Measurements from ENCODE around the gene MOCS1. TPM values are rescaled to one million over a fixed set of nuclear protein-coding genes. Genes with fewer than 3 reads are reported as not detected.

MOCS1 gene
- total and polyA plus RNA-seq, 8 donors, result 6.9 to 13.8 (median 8.4) TPM

- FAIRE-seq (no peak), ATAC-seq (no peak), DNase-seq (no peak)
- no peaks in the 10 kb centered on the region for H3K9me3 ChIP-seq
- no peaks in the 10 kb centered on the region for H3K4me1 ChIP-seq
- no peaks in the 10 kb centered on the region for H3K27me3 ChIP-seq
- H3K36me3 ChIP-seq, result peaks cover 0 to 6% (median 0%) of the 10 kb centered on the region in 3 donors
- no peak for TF ChIP-seq CTCF (IDR thresholded peaks at IDR 0.05)
- no peak overlapping the region for H3K27ac ChIP-seq
- H3K4me3 ChIP-seq, result no peak overlapping the region
- 86 to 94% methylated on average over 5 of the region's 5 CpGs for WGBS, 2 donors
- intact Hi-C loops (cut with DNase I), result no loop called here
These were observed 26.2 kb downstream of the MOCS1 start for GRCh38 chr6:39907871-39908575.

- ATAC-seq (peak; percentile 20 to 62 (median 48)), DNase-seq (peak in 3 of 6 donors; percentile 34 to 77 (median 62)), FAIRE-seq (no peak)
- Histone ChIP-seq H3K27me3 (no peaks in the 10 kb centered on the region), H3K27ac (no peak overlapping the region), H3K36me3 (no peaks in the 10 kb centered on the region), H3K9me3 (no peaks in the 10 kb centered on the region), H3K4me3 (no peak overlapping the region), H3K4me1 (no peaks in the 10 kb centered on the region)
- TF ChIP-seq CTCF (IDR thresholded peaks at IDR 0.05), result no peak
- 58 to 65% methylated on average over 13 of the region's 13 CpGs for WGBS, 2 donors
- intact Hi-C loops (cut with DNase I), result no loop called here
These were observed 27.9 kb downstream of the MOCS1 start for GRCh38 chr6:39906318-39906761.

- Histone ChIP-seq H3K9me3 (no peaks in the 10 kb centered on the region), H3K27me3 (no peaks in the 10 kb centered on the region), H3K4me1 (no peaks in the 10 kb centered on the region), H3K27ac (no peak overlapping the region), H3K36me3 (no peaks in the 10 kb centered on the region), H3K4me3 (no peak overlapping the region)
- DNase-seq, result no peak
- no peak for FAIRE-seq
- TF ChIP-seq CTCF (IDR thresholded peaks at IDR 0.05), result no peak
- ATAC-seq, result peak in 2 of 4 donors; percentile 14 to 19
- intact Hi-C loops (cut with DNase I), result no loop called here
- WGBS, 2 donors, result 76 to 82% methylated on average over 4 of the region's 4 CpGs
These were observed 28.7 kb downstream of the MOCS1 start for GRCh38 chr6:39905640-39905975.

- Histone ChIP-seq H3K27me3 (no peaks in the 10 kb centered on the region), H3K36me3 (no peaks in the 10 kb centered on the region), H3K4me1 (no peaks in the 10 kb centered on the region), H3K9me3 (no peaks in the 10 kb centered on the region), H3K27ac (no peak overlapping the region), H3K4me3 (no peak overlapping the region)
- DNase-seq (no peak), ATAC-seq (no peak), FAIRE-seq (no peak)
- TF ChIP-seq CTCF (IDR thresholded peaks at IDR 0.05), result no peak
- intact Hi-C loops (cut with DNase I), result no loop called here
- 42 to 52% methylated on average over 4 of the region's 4 CpGs for WGBS, 2 donors
These were observed 29.2 kb downstream of the MOCS1 start for GRCh38 chr6:39904946-39905639.

DNA sequence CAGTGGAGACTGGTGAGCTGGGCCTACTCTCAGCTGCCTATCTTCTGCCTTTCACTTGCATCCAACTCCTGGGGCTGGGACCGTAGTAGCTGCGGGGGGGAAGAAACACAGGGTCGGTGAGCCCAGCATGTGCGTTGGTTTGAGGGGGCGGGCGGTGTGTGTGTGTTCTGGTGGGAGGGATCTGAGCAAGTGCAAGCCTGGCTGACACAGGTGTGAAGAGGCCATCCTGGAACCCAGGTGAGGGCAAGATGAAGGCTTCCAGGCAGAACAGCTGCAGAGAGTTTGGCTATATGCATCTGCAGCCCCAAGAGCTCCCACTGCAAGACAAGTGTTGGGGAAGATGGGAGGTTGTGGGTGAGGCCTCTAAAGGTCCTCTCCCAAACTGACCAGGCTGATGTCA is 30.6 kb downstream of the MOCS1 start:
- no peak for ATAC-seq

More for the DNA sequence above, 30.6 kb downstream of the MOCS1 start:
- intact Hi-C loops (cut with DNase I), result no loop called here
- Histone ChIP-seq H3K36me3 (no peaks in the 10 kb centered on the region), H3K27ac (no peak overlapping the region), H3K27me3 (no peaks in the 10 kb centered on the region), H3K4me3 (no peak overlapping the region), H3K9me3 (no peaks in the 10 kb centered on the region), H3K4me1 (no peaks in the 10 kb centered on the region)
- no peak for TF ChIP-seq CTCF (IDR thresholded peaks at IDR 0.05)
- DNase-seq (no peak), FAIRE-seq (no peak)
- whole genome bisulfite sequencing, 2 donors, result 95 to 97% methylated on average over 6 of the region's 6 CpGs

Measured in pancreas (tissue), 10 donors.